Right lobe of liver (tissue), 4 donors: ENCODE measurements around the gene RNF157.

ENCODE experiments used
- POLR2A ChIP-seq: fragments of 450-650 bp; IDR thresholded peaks from one replicate; pipeline ENCODE4 v1.6.1; 2017; ENCODE audit warnings: antibody characterized with exemption, mild to moderate bottlenecking
- TF ChIP-seq, protein P1 (sequence below), 4 donors: fragments of 200-600 bp in 3 of 4; fragments of 450-650 bp in 1 of 4; IDR thresholded peaks; one replicate each; pipeline versions ENCODE4 v1.5.1 to v1.8.0; 2016 to 2022; ENCODE audit warnings: antibody characterized with exemption in 4 of 4, mild to moderate bottlenecking in 2 of 4
- donor health status: DM: no; HTN: no; CAD: no.
- donor health status: DM: no; HTN: no; CAD: no.
- donor health status: DM: no; HTN: yes; CAD: no.

DNA sequence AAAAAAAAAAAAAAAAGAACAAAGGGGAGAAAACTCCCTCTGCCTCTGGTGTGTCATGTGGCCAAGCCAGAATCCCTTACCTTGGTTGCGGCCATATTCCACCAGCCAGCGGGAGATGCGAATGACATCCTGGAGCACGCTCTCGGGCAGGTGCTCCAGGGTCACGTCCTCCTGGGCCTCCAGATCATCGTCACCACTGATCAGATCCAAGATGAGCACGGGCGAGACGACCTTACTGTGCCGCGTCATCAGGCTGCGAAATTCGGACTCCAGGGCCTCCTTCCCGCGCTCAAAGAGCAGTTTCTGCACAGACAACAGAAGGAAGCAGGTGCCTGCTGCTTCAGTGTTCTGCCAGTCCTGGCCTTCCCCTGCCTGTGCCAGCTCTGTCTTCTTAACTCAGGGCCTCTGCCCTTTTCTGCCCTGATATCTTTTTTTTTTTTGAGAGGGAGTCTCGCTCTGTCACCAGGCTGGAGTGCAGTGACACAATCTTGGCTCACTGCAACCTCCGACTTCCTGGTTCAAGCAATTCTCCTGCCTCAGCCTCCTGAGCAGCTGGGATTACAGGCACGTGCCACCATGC lies 142.5 kb downstream of the RNF157 start:
- no peak for TF ChIP-seq POLR2A
- TF ChIP-seq, protein P1, sequence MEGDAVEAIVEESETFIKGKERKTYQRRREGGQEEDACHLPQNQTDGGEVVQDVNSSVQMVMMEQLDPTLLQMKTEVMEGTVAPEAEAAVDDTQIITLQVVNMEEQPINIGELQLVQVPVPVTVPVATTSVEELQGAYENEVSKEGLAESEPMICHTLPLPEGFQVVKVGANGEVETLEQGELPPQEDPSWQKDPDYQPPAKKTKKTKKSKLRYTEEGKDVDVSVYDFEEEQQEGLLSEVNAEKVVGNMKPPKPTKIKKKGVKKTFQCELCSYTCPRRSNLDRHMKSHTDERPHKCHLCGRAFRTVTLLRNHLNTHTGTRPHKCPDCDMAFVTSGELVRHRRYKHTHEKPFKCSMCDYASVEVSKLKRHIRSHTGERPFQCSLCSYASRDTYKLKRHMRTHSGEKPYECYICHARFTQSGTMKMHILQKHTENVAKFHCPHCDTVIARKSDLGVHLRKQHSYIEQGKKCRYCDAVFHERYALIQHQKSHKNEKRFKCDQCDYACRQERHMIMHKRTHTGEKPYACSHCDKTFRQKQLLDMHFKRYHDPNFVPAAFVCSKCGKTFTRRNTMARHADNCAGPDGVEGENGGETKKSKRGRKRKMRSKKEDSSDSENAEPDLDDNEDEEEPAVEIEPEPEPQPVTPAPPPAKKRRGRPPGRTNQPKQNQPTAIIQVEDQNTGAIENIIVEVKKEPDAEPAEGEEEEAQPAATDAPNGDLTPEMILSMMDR (IDR thresholded peaks at IDR 0.05) = no peak
